ENCODE measurements around the gene TRPC5OS.

- TF ChIP-seq CTCF (IDR thresholded peaks at IDR 0.05; ENCODE audit: poor library complexity, severe bottlenecking) (no peak), TAF1 (IDR thresholded peaks at IDR 0.05; ENCODE audit: low read depth) (no peak), EP300 (conservative IDR thresholded peaks at IDR 0.05; ENCODE audit: poor library complexity, severe bottlenecking) (no peak), POLR2AphosphoS5 (IDR thresholded peaks at IDR 0.05) (no peak), MXI1 (conservative IDR thresholded peaks at IDR 0.05; ENCODE audit: poor library complexity, severe bottlenecking) (no peak), EZH2 (IDR thresholded peaks at IDR 0.05; ENCODE audit: borderline replicate concordance, insufficient read depth, low read length, poor library complexity, severe bottlenecking) (no peak), RAD21 (conservative IDR thresholded peaks at IDR 0.05) (no peak), SMC3 (conservative IDR thresholded peaks at IDR 0.05; ENCODE audit: poor library complexity) (no peak)
- TF ChIP-seq, protein P1, sequence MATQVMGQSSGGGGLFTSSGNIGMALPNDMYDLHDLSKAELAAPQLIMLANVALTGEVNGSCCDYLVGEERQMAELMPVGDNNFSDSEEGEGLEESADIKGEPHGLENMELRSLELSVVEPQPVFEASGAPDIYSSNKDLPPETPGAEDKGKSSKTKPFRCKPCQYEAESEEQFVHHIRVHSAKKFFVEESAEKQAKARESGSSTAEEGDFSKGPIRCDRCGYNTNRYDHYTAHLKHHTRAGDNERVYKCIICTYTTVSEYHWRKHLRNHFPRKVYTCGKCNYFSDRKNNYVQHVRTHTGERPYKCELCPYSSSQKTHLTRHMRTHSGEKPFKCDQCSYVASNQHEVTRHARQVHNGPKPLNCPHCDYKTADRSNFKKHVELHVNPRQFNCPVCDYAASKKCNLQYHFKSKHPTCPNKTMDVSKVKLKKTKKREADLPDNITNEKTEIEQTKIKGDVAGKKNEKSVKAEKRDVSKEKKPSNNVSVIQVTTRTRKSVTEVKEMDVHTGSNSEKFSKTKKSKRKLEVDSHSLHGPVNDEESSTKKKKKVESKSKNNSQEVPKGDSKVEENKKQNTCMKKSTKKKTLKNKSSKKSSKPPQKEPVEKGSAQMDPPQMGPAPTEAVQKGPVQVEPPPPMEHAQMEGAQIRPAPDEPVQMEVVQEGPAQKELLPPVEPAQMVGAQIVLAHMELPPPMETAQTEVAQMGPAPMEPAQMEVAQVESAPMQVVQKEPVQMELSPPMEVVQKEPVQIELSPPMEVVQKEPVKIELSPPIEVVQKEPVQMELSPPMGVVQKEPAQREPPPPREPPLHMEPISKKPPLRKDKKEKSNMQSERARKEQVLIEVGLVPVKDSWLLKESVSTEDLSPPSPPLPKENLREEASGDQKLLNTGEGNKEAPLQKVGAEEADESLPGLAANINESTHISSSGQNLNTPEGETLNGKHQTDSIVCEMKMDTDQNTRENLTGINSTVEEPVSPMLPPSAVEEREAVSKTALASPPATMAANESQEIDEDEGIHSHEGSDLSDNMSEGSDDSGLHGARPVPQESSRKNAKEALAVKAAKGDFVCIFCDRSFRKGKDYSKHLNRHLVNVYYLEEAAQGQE (IDR thresholded peaks at IDR 0.05; ENCODE audit: borderline replicate concordance) = no peak
These were observed 10.7 kb downstream of the TRPC5OS start for GRCh38 chrX:111886678-111887077.

Data from neural cell (in vitro differentiated cells).